ENCODE results near the gene TGFB2.

The TGFB2 gene

DNA sequence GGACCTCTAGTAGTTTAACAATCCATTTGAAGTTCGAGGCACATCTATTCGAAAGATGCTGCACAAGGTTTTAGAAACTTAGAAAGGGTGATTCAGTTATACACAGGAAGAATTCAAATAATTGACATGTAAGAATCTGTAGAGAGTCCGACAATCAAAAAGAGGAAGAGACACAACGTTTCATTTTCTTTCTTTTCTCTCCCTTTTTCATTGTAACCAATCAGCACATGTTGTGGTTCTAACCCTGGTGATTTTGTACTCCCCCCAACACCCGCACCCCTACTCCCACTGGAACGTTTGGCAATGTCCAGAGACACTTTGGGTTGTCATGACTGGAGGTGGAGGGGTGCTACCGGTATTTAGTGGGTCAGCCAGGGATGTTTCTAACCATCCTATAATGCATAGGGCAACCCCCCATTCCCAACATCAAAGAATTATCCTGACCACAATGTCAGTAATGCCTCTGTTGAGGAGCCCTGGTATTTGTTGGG lies 4.9 kb downstream of the TGFB2 start:
- DNase-seq (ENCODE audit: low spot score) (no peak), ATAC-seq (ENCODE audit: low read depth) (no peak)
- H3K4me1 ChIP-seq (ENCODE audit: insufficient read depth, poor library complexity, severe bottlenecking), result peaks cover 5% of the 10 kb centered on the region

DNA sequence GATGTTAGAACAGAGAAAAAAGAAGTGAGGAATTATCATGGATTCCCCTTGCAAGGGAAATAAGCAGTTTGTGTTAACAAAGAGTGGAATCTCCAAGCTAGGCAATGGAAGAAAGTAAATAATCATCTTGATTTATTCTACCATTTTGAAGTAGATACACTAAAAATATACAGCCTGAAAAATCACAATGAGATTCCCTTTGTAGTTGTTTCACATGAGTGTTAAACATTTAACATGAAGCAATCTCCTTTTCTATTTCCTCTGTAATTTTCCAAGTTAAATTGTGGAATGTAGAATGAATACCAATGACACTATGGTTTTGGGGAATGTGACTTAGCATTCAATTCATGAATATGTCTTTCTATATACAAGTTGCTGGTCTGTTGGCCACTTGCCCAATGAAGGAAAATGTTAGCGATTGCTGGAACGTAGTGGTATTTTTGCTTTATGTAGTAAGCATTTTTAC lies 5.7 kb downstream of the TGFB2 start:
- no peak for DNase-seq (ENCODE audit: low spot score)
- H3K4me1 ChIP-seq (ENCODE audit: insufficient read depth, poor library complexity, severe bottlenecking), result peaks cover 4% of the 10 kb centered on the region
- no peaks in the 10 kb centered on the region for H3K9me3 ChIP-seq (ENCODE audit: severe bottlenecking)
- H3K27me3 ChIP-seq (ENCODE audit: insufficient read depth, poor library complexity, severe bottlenecking), result no peaks in the 10 kb centered on the region
- no peaks in the 10 kb centered on the region for H3K36me3 ChIP-seq (ENCODE audit: low read depth)
- H3K4me3 ChIP-seq (ENCODE audit: severe bottlenecking), result no peak overlapping the region
- TF ChIP-seq CTCF (IDR thresholded peaks at IDR 0.05; ENCODE audit: poor library complexity, severe bottlenecking), result no peak
- H3K27ac ChIP-seq (ENCODE audit: poor library complexity, severe bottlenecking), result peak overlapping the region; percentile 26
- no peak for ATAC-seq (ENCODE audit: low read depth)

More for the DNA sequence above, 4.9 kb downstream of the TGFB2 start:
- no peak for TF ChIP-seq CTCF (IDR thresholded peaks at IDR 0.05; ENCODE audit: poor library complexity, severe bottlenecking)
- H3K27ac ChIP-seq (ENCODE audit: poor library complexity, severe bottlenecking), result peak overlapping the region; percentile 26
- no peak overlapping the region for H3K4me3 ChIP-seq (ENCODE audit: severe bottlenecking)
- no peaks in the 10 kb centered on the region for H3K9me3 ChIP-seq (ENCODE audit: severe bottlenecking)
- H3K27me3 ChIP-seq (ENCODE audit: insufficient read depth, poor library complexity, severe bottlenecking), result no peaks in the 10 kb centered on the region
- no peaks in the 10 kb centered on the region for H3K36me3 ChIP-seq (ENCODE audit: low read depth)

- H3K27me3 ChIP-seq (ENCODE audit: insufficient read depth, poor library complexity, severe bottlenecking), result no peaks in the 10 kb centered on the region
- H3K27ac ChIP-seq (ENCODE audit: poor library complexity, severe bottlenecking), result peak overlapping the region; percentile 26
- no peak overlapping the region for H3K4me3 ChIP-seq (ENCODE audit: severe bottlenecking)
- no peaks in the 10 kb centered on the region for H3K36me3 ChIP-seq (ENCODE audit: low read depth)
- peak; percentile 13 for TF ChIP-seq CTCF (IDR thresholded peaks at IDR 0.05; ENCODE audit: poor library complexity, severe bottlenecking)
- H3K4me1 ChIP-seq (ENCODE audit: insufficient read depth, poor library complexity, severe bottlenecking), result peaks cover 4% of the 10 kb centered on the region
- H3K9me3 ChIP-seq (ENCODE audit: severe bottlenecking), result no peaks in the 10 kb centered on the region
- no peak for ATAC-seq (ENCODE audit: low read depth)
- DNase-seq (ENCODE audit: low spot score), result no peak
Measured at GRCh38 chr1:218351391-218352074, 6.4 kb downstream of the TGFB2 start.

DNA sequence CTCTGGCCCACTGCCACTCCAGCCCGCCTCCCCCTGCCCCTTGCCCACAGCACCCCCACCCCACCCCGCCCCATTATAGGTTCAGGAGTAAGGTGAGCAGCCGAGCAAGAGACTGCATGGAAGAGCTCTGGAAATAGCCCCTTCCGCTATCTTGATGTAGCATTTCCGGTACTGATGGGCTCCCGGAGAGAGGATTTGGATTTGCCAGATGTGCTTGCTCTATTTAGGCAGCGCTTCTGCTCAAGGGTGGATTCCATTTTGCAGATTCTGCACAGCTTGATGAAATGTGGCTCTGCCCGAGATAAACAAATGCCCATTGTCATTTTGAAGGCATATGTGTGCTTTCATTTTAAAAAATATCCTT lies 6.9 kb downstream of the TGFB2 start:
- Histone ChIP-seq H3K4me1 (ENCODE audit: insufficient read depth, poor library complexity, severe bottlenecking) (peaks cover 4% of the 10 kb centered on the region), H3K36me3 (ENCODE audit: low read depth) (no peaks in the 10 kb centered on the region), H3K9me3 (ENCODE audit: severe bottlenecking) (no peaks in the 10 kb centered on the region), H3K27me3 (ENCODE audit: insufficient read depth, poor library complexity, severe bottlenecking) (no peaks in the 10 kb centered on the region), H3K4me3 (ENCODE audit: severe bottlenecking) (no peak overlapping the region), H3K27ac (ENCODE audit: poor library complexity, severe bottlenecking) (no peak overlapping the region)
- no peak for TF ChIP-seq CTCF (IDR thresholded peaks at IDR 0.05; ENCODE audit: poor library complexity, severe bottlenecking)
- ATAC-seq (ENCODE audit: low read depth), result no peak
- no peak for DNase-seq (ENCODE audit: low spot score)

DNA sequence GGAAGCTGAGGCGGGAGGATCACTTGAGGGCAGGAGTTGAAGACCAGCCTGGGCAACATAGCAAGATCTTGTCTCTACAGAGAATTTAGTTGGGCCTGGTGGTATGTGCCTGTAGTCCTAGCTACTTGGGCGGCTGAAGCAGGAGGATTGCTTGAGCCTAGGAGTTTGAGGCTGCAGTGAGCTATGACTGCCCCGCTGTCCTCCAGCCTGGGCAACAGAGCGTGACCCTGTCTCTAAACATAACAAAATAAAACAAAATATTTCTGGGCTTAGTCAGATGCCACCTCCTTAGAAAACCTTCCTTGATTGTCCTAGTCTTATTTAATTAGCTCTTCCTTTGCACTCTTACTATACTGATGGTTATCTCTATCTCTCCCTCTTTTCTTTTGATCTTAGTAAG lies 8.5 kb downstream of the TGFB2 start:
- H3K27ac ChIP-seq (ENCODE audit: poor library complexity, severe bottlenecking), result no peak overlapping the region
- H3K27me3 ChIP-seq (ENCODE audit: insufficient read depth, poor library complexity, severe bottlenecking), result no peaks in the 10 kb centered on the region
- no peak for TF ChIP-seq CTCF (IDR thresholded peaks at IDR 0.05; ENCODE audit: poor library complexity, severe bottlenecking)
- H3K4me1 ChIP-seq (ENCODE audit: insufficient read depth, poor library complexity, severe bottlenecking), result peaks cover 4% of the 10 kb centered on the region
- ATAC-seq (ENCODE audit: low read depth), result no peak
- no peaks in the 10 kb centered on the region for H3K36me3 ChIP-seq (ENCODE audit: low read depth)
- no peak for DNase-seq (ENCODE audit: low spot score)
- H3K4me3 ChIP-seq (ENCODE audit: severe bottlenecking), result no peak overlapping the region
- no peaks in the 10 kb centered on the region for H3K9me3 ChIP-seq (ENCODE audit: severe bottlenecking)
